GM10847 (cell line): ENCODE measurements around the gene YIPF6.

Experiments
- POLR2A ChIP-seq: IDR thresholded peaks from 2 replicates; pipeline ENCODE4 v1.6.1; 2011; ENCODE audit not compliant: insufficient read length; ENCODE audit errors: extremely low read depth

YIPF6 gene

DNA sequence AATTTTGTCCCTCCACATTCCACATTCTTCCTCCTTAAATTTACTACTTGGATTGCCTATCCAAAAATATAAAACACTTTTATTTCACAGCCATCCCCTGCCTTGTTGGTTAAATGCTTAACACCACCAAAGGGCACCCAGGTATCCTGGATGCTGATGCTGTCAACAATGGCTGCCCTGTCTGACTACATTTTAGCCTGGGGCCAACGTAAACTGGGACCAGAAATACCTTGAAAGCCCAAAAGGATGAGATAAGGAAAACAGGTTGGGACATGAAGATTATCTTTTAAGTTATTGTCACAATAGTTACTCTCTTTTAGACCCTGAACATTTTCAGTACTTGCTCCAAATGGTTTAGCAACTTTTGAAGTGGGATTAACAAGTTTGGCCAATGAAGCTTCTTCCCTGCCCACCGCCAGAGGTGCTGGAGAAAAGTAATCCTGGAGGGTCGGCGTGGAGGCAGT, 775 bp upstream of the YIPF6 start:
- TF ChIP-seq POLR2A: no peak

DNA sequence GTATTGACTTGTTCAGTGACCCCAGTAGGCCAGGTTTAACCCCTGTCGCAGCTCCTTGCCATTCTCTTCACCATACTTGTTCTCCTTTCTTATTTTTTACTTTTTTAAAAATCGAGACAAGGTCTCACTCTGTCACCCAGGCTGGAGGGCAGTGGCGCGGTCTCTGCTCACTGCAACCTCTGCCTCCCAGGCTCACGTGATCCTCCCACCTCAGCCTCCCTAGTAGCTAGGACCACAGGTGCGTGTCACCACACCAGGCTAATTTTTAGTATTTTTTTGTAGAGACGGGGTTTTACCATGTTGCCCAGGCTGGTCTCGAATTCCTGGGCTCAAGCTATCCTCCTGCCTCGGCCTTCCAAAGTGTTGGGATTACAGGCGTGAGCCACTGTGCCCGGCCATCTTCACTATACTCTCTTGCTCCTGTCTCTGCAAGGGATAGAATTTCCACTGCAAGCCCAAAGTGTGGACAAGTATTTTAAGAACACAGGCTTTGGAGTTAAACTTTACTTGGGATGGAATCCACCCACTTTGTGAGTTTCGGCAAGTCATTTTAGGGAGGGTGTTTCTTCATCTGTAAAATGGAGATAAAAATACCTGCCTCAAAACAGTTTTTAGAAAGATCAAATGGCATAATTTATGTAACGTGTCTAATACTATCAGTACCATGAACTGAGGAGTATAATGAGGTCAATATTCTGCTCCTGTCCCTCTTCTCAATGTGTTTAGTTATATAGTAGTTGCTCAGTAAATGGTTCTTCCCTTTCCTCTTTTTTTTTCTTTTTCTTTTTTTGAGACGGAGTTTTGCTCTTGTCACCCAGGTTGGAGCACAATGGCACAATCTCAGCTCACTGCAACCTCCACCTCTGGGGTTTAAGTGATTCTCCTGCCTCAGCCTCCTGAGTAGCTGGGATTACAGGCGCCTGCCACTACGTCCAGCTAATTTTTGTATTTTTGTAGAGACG, 973 bp downstream of the YIPF6 start:
- no peak for TF ChIP-seq POLR2A

DNA sequence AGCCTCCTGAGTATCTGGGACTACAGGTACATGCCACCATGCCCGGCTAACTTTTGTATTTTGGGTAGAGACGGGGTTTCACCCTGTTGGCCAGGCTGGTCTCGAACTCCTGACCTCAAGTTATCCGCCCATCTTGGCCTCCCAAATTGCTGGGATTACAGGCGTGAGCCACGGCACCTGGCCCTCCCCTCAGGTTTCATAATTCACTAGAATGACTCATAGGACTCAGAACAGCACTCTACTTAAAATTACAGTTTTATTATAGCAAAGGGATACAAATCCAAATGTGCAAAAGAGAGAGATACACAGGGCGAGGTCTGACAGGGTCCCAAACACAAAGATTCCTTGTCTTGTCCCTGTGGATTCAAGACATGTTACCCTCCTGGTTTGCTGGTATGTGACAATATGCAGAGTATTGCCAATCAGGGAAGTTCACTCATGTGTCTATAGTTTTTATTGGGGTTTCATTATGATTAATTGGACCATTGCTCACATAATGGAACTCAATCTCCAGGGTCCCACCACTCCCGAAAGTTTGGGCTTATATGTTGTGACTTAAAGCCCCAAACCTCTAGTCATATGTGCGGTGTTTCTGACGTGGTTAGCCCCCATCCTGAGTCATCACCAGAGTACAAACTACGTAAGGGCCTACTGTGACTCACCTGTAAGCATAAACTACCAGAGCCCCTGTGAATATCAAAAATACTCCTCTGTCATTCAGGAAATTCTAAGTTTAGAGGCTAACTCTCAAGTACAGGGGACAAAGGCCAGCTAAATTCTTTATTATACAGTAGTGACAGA, 5.2 kb downstream of the YIPF6 start:
- TF ChIP-seq POLR2A: no peak

DNA sequence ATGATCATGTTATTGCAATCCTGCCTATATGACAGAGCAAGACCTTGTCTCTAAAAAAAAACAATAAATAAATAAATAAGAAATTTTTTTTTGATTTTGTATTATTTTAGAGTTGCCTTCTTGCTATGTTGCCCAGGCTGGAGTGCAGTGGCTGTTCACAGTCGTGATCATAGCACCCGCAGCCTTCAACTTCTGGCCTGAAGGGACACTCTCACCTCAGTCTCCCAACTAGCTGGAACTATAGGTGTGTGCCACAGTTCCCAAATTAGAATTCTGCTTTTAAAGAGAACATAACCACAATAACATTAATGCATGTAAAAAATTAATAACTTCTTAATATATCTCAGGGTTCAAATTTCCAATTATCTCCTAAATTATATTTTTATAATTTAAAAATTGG, 7.8 kb downstream of the YIPF6 start:
- no peak for TF ChIP-seq POLR2A

DNA sequence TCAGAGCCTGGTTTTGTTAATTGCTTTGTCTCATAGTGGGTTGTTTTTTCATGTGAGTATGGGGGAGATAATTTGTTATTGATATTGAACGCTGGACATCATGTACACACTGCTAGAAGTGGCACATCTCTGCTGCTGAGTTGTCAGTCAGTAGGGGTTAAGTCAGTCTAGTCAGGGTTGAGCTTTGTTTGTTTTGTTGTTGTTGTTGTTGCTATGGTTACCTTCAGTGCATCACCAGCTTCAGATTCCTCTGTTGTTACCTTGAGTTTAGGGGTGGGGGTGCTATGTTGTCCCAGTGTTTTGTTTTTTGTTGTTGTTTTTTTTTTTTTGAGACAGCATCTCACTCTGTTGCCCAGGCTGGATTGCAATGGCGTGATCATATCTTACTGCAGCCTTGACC, 9.9 kb downstream of the YIPF6 start:
- TF ChIP-seq POLR2A: no peak

DNA sequence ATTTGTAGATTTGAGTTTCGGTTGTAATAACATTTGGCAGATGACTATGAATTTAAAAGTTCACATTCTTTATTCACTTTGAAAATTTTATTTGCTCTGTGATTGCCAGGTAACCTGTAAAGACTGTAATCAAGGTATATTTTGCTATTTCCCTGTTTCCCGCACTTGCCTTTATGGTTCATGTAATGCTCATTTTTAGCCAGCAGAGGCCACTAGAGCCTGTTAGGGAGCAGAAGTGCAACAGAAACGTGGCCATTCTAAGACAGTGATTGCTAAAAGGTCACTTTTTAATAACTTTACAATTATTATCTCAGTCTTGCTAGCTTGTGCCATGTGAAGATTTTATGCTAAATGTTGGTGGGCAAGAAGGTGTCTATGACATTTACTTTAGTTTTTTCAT, 12.4 kb downstream of the YIPF6 start:
- no peak for TF ChIP-seq POLR2A

DNA sequence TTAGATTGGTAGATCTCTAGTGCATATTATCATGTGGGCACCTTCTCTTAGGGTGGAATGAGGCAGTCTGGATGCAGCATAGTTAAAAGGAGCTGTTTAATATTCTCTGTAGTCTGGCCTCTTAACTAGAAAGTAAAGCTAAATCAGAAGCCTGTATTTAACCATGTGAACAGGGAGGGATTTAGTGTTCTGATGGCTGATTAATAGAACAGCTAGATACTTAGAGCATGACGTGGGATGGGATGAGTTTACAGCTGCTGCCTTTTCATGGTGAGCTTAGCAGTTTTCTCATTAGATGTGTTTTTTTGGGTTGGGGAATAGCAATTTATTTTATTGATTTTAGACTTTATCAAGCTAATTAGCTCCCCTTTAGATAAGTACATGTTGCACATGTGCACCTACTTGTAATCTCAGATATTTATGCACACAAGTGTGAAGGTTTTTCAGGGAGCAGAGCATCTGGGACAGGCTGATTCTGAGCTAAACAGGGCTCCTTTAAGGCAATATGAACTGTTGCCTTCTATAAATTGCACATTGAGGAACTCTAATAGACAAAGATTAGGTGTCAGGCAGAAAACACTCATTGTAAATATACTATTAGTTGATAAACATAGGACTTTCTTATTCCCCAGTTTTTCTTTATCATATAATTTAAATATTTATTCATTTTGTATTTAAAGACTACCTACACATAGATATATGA, 34.1 kb downstream of the YIPF6 start:
- no peak for TF ChIP-seq POLR2A

DNA sequence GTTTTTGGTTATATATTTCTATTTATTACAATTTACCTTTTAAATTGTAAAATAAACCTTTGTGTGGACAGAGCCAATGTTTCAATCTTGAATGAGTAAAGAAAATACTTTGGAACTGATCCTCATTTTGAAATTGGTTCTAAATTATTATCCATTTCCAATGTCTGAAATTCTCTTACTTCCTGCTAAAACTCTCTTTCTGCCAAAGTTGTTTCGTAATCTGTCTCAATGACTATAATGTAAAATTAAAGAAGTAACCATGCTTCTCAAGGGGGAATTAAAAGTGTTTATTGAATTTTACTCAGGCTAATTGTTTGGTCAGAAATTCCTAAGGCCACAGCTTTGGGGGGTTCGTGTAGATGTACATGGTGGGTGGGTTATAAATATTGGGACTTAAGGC, 34.8 kb downstream of the YIPF6 start:
- no peak for TF ChIP-seq POLR2A

DNA sequence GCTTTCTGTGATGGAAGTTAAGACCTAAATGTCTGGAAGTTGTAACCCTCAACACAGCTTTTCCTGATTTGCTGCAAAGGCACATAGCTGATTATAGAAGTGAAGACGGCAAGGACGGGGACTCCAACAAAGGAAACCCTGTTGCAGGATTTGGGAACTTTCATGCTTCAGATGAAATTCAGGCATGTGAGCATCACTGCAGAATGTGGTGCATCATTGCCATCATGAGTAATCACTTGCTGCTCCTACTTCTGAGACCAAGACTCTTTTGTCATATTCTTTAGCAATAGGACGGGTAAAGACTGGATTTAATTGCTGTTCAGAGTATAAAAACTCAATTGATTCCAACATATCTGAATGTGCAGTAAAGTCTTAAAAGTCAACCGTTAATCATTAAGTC, 35.8 kb downstream of the YIPF6 start:
- TF ChIP-seq POLR2A: no peak

DNA sequence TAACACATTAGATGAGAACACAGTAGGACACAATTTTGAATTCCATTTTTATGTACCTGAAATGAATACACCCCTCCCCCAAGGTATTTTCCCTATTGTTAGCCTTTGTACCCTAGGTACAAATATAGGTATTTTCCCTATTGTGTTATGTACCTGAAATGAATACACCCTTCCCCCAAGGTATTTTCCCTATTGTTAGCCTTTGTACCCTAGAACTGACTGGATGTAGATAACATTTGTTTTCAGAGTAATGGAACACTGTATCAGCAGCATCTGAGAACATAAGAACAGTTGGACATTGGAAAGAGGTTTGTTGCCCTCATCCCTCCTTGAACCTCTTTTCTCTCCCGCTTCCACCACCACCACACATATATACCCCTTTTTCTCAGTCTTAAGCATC, 37.6 kb downstream of the YIPF6 start:
- TF ChIP-seq POLR2A: no peak

DNA sequence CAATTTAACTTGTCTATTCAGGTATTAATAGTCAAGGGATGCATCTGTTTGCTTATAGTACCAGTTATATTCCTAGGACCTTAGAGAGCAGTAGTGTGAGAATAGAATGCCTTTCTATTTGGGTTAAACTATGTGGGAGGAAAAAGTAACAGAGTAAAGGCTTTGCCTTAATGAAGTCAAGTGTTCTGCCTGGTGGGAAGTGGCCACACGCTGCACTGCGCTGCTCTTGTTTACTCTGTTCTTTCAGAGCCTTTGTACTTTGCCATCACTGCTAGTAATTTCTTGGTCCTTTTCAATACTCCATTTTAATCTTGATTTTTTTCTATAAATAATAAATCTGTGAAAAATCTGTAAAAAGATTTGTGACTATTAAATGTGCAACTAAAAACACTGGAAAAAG, 38.0 kb downstream of the YIPF6 start:
- no peak for TF ChIP-seq POLR2A

DNA sequence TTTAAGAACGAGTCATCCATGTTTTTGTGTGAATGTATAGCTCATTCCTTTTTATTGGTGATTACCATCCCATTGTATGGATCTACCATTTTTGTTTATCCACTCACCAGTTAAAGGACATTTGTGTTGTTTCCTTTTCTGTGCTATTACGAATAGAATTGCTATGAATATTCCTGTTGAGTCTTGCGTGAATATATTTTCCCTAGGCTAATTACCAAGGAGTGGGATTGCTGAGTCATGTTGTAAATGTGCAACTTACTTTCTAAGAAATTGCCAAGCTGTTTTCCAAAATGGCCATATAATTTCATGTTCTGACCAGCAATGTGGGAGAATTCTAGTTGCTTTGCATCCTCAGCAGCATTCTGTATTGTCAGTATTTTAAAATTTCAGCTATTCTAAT, 51.3 kb downstream of the YIPF6 start:
- no peak for TF ChIP-seq POLR2A

DNA sequence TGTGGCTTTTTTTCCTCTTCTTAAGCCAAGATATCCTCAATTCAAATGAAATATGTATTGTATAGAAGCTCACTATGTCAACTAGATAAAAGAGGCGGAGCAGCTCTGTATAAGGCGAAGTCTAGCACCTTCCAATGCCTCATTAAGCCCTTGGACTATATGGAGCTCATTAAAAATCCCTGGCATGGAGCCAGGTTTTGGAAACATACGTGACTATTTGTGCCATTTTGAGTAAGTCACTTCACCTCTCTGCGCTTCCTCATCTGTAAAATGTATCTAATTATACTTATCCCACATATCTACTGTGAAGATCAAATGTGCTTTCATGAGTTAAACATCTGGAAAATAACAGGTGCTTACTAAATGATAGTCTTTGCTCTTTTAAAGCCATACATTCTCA, 57.2 kb downstream of the YIPF6 start:
- TF ChIP-seq POLR2A: no peak

DNA sequence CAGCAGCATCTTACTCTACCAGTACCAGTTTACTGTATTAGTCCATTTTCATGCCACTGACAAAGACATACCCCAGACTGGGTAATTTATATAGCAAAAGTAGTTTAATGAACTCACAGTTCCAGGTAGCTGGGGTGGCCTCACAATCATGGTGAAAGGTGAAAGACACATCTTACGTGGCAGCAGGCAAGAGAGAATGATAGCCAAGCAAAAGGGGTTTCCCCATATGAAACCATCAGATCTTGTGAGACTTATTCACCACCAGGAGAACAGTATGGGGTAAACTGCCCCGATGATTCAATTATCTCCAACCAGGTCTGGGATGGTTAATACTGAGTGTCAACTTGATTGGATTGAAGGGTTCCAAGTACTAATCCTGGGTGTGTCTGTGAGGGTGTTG, 69.3 kb downstream of the YIPF6 start:
- TF ChIP-seq POLR2A: no peak

DNA sequence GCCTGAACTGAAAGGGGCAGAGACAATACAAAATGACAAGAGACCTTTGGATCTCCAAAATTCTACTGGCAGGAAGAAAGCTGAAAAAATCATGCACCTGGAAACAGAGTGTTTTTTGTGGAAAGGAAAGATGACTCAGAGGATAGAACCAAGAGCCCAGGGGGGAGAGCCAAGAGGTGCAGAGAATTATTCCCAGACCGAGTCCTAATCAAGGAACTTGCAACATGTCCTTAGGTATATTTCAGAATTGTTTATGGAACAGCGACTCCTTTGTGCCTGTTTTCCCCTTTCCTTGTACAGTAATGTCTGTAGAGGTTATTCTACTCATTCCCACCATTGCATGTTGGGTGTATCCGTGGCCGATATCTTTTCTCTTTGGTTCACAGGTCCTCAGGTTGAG, 71.7 kb downstream of the YIPF6 start:
- no peak for TF ChIP-seq POLR2A

DNA sequence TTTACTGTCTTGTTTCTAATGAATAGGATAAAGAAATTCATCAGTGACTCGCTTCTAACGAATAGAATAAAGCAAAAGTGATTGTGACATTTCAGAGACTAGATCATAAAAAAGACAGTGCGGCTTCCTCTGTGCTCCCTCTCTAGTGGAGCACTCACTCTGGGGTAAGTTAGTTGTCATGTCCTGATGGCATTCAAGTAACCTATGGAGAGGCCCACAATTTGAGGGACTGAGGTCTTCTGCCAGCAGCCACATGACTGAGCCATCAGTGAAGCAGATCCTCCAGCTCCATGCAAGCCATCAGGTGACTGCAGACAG, 72.4 kb downstream of the YIPF6 start:
- TF ChIP-seq POLR2A: no peak
